Muscle of leg (tissue), 11 donors: ENCODE measurements around the gene SATB1. TPM values are rescaled to one million over a fixed set of nuclear protein-coding genes. Genes with fewer than 3 reads are reported as not detected.

Experiments used
- DNase-seq: peaks from one replicate; pipeline ENCODE4 v3.0.0; 2013
- H3K27ac ChIP-seq: one replicate; pipeline ENCODE4 v1.5.1; 2013; ENCODE audit warnings: mild to moderate bottlenecking, low read length, control low read depth
- H3K27me3 ChIP-seq: one replicate; pipeline ENCODE4 v1.6.1; 2013; ENCODE audit warnings: low read length; ENCODE audit not compliant: control insufficient read depth, insufficient read depth
- H3K36me3 ChIP-seq: one replicate; pipeline ENCODE4 v1.6.1; 2013; ENCODE audit warnings: low read length; ENCODE audit not compliant: control insufficient read depth, insufficient read depth
- H3K4me1 ChIP-seq: one replicate; pipeline ENCODE4 v1.6.1; 2013; ENCODE audit warnings: low read length; ENCODE audit not compliant: control insufficient read depth, insufficient read depth
- H3K4me3 ChIP-seq: one replicate; pipeline ENCODE4 v1.5.1; 2013; ENCODE audit warnings: low read length, control low read depth
- H3K9me3 ChIP-seq: replicated peaks from 2 replicates; pipeline ENCODE4 v1.6.1; 2013; ENCODE audit warnings: low read depth, low read length; ENCODE audit not compliant: control insufficient read depth
- whole genome bisulfite sequencing: methylation state at CpG from one replicate; pipeline ENCODE4 v1.1.5; 2013; ENCODE audit warnings: missing lambda C conversion rate; ENCODE audit not compliant: insufficient coverage; 5-methylcytosine and 5-hydroxymethylcytosine counted together
- polyA plus RNA-seq, 8 donors: library from polyadenylated mRNA; unstranded; fragments of 120-200 nt; gene quantifications; one replicate each; pipeline versions ENCODE4 v1.2.1 to v1.2.3, GENCODE V29; 2013; ENCODE audit warnings: inconsistent platforms in 1 of 8, low replicate concordance in 1 of 8; ENCODE audit not compliant: insufficient read length in 8 of 8, insufficient read depth in 1 of 8
- total RNA-seq: library from RNA; stranded (reverse); fragments of 120-200 nt; gene quantifications from one replicate; pipeline ENCODE4 v1.2.4, GENCODE V29; 2013

Gene SATB1
- total and polyA plus RNA-seq, 9 donors: 29.0 to 39.0 (median 34.6) TPM

GRCh38 chr3:18386274-18386890 lies 38.8 kb downstream of the SATB1 start:
- H3K4me3 ChIP-seq: no peak overlapping the region
- no peaks in the 10 kb centered on the region for H3K27me3 ChIP-seq
- no peak overlapping the region for H3K27ac ChIP-seq
- H3K36me3 ChIP-seq: peaks cover 4% of the 10 kb centered on the region
- 95% methylated on average over 5 of the region's 9 CpGs for WGBS
- no peaks in the 10 kb centered on the region for H3K9me3 ChIP-seq
- H3K4me1 ChIP-seq: no peaks in the 10 kb centered on the region
- DNase-seq: no peak

- WGBS: no CpG with 5 or more reads among the region's 4 CpGs
- no peak for DNase-seq
- H3K36me3 ChIP-seq: peaks cover 4% of the 10 kb centered on the region
- no peaks in the 10 kb centered on the region for H3K27me3 ChIP-seq
- H3K9me3 ChIP-seq: no peaks in the 10 kb centered on the region
- H3K4me3 ChIP-seq: no peak overlapping the region
- H3K27ac ChIP-seq: no peak overlapping the region
- no peaks in the 10 kb centered on the region for H3K4me1 ChIP-seq
Measured at GRCh38 chr3:18385706-18386105, 39.4 kb downstream of the SATB1 start.

GRCh38 chr3:18382760-18383369 lies 42.3 kb downstream of the SATB1 start:
- Histone ChIP-seq H3K9me3 (no peaks in the 10 kb centered on the region), H3K4me1 (no peaks in the 10 kb centered on the region), H3K36me3 (peaks cover 4% of the 10 kb centered on the region), H3K4me3 (no peak overlapping the region), H3K27me3 (no peaks in the 10 kb centered on the region), H3K27ac (no peak overlapping the region)
- no peak for DNase-seq

GRCh38 chr3:18379647-18380046 lies 45.5 kb downstream of the SATB1 start:
- DNase-seq: no peak
- Histone ChIP-seq H3K27ac (no peak overlapping the region), H3K9me3 (no peaks in the 10 kb centered on the region), H3K4me3 (no peak overlapping the region), H3K4me1 (no peaks in the 10 kb centered on the region), H3K27me3 (no peaks in the 10 kb centered on the region), H3K36me3 (peaks cover 2% of the 10 kb centered on the region)
- WGBS: no CpG with 5 or more reads among the region's 2 CpGs

GRCh38 chr3:18378218-18378617 lies 46.9 kb downstream of the SATB1 start:
- Histone ChIP-seq H3K9me3 (no peaks in the 10 kb centered on the region), H3K4me1 (no peaks in the 10 kb centered on the region), H3K36me3 (peaks cover 4% of the 10 kb centered on the region), H3K27ac (no peak overlapping the region), H3K4me3 (no peak overlapping the region), H3K27me3 (no peaks in the 10 kb centered on the region)
- WGBS: no CpG with 5 or more reads among the region's 2 CpGs
- DNase-seq: no peak

GRCh38 chr3:18376682-18377081 lies 48.5 kb downstream of the SATB1 start:
- no peak for DNase-seq
- no CpG with 5 or more reads among the region's 3 CpGs for WGBS
- peaks cover 4% of the 10 kb centered on the region for H3K36me3 ChIP-seq

GRCh38 chr3:18372786-18373405 lies 52.2 kb downstream of the SATB1 start:
- no peak overlapping the region for H3K4me3 ChIP-seq
- no peak for DNase-seq
- WGBS: 76% methylated on average over 3 of the region's 4 CpGs
- no peak overlapping the region for H3K27ac ChIP-seq
- no peaks in the 10 kb centered on the region for H3K9me3 ChIP-seq
- no peaks in the 10 kb centered on the region for H3K4me1 ChIP-seq
- H3K36me3 ChIP-seq: peaks cover 4% of the 10 kb centered on the region
- H3K27me3 ChIP-seq: no peaks in the 10 kb centered on the region

More at GRCh38 chr3:18376682-18377081, 48.5 kb downstream of the SATB1 start:
- no peak overlapping the region for H3K4me3 ChIP-seq
- H3K4me1 ChIP-seq: no peaks in the 10 kb centered on the region
- no peaks in the 10 kb centered on the region for H3K27me3 ChIP-seq
- no peak overlapping the region for H3K27ac ChIP-seq
- no peaks in the 10 kb centered on the region for H3K9me3 ChIP-seq

- no peaks in the 10 kb centered on the region for H3K27me3 ChIP-seq
- peaks cover 8% of the 10 kb centered on the region for H3K36me3 ChIP-seq
- no peaks in the 10 kb centered on the region for H3K4me1 ChIP-seq
- H3K9me3 ChIP-seq: no peaks in the 10 kb centered on the region
- 80% methylated on average over 5 of the region's 7 CpGs for WGBS
- no peak overlapping the region for H3K4me3 ChIP-seq
- no peak for DNase-seq
- no peak overlapping the region for H3K27ac ChIP-seq
Measured at GRCh38 chr3:18370672-18371071, 54.5 kb downstream of the SATB1 start.

GRCh38 chr3:18369551-18370185 lies 55.5 kb downstream of the SATB1 start:
- Histone ChIP-seq H3K4me3 (no peak overlapping the region), H3K4me1 (no peaks in the 10 kb centered on the region), H3K27me3 (no peaks in the 10 kb centered on the region), H3K36me3 (peaks cover 6% of the 10 kb centered on the region), H3K9me3 (no peaks in the 10 kb centered on the region), H3K27ac (no peak overlapping the region)
- DNase-seq: no peak
- 39% methylated on average over 8 of the region's 13 CpGs for WGBS

GRCh38 chr3:18366258-18366657 lies 58.9 kb downstream of the SATB1 start:
- Histone ChIP-seq H3K27ac (no peak overlapping the region), H3K4me1 (no peaks in the 10 kb centered on the region), H3K9me3 (no peaks in the 10 kb centered on the region), H3K27me3 (no peaks in the 10 kb centered on the region), H3K4me3 (no peak overlapping the region), H3K36me3 (peaks cover 4% of the 10 kb centered on the region)
- WGBS: no CpG with 5 or more reads among the region's 3 CpGs
- no peak for DNase-seq
